CD4-positive, alpha-beta T cell treated with Interleukin-17A for 1 hour (primary cell): ENCODE data around the gene GPX5.

Experiments
- DNase-seq: peaks from one replicate; pipeline ENCODE4 v3.0.0-alpha.2; 2020

GPX5 gene

GRCh38 chr6:28563430-28564095 lies 37.9 kb downstream of the GPX5 start:
- no peak for DNase-seq

DNA sequence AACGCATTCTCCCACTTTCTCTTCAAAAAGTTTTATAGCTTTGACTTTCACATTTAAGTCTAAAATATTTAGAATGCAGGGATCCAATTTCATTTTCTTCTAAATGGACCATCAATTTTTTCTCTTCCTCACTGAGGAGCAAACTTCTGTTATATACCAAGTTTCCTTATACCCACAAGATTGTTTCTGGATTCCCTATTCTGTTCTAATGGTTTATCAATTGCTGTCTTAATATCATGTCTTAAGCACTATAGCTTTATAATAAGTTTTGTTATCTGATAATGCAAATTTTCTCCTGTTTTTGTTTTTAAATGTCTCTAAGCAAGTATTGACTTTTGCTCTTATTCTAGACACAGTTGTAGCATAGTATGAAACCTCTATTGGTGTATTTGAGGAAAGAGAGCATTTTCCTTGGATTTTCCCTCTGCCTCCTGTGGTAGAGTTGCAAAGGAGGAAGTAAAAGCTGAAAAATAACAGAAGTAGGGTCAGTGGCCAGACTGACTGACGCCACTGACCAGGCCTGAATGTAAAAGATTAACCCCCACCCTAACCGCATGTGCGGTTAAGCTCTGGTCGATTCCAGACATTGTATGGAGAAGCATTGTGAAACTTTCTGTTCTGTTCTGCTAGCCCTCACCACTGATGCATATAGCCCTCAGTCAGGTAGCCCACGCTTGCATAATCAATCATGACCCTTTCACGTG lies 40.3 kb downstream of the GPX5 start:
- DNase-seq: no peak

DNA sequence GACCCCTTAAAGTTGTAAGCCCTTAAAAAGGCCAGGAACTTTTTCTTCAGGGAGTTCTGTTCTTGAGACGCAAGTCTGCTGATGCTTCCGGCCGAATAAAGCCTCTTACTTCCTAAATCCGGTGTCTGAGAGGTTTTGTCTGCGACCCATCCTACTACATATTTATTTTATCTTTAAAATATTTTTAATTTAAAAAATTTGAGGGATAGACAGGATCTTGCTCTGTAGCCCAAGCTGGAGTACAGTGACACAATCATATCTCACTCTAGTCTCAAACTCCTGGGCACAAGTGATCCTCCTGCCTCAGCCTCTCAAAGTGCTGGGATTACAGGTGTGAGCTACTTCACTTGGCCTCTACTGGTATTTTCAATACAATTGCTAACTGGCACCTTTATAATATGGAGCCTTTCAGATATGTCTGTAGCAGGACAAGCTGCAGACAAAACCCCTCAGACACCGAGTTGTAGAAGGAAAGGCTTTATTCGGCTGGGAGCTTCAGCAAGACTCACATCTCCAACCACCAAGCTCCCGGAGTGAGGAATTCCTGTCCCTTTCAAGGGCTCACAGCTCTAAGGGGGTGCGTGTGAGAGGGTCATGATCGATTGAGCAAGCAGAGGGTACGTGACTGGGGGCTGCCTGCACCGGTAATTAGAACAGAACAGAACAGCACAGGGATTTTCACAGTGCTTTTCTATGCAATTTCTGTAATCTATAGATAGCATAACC lies 41.0 kb downstream of the GPX5 start:
- DNase-seq: no peak

DNA sequence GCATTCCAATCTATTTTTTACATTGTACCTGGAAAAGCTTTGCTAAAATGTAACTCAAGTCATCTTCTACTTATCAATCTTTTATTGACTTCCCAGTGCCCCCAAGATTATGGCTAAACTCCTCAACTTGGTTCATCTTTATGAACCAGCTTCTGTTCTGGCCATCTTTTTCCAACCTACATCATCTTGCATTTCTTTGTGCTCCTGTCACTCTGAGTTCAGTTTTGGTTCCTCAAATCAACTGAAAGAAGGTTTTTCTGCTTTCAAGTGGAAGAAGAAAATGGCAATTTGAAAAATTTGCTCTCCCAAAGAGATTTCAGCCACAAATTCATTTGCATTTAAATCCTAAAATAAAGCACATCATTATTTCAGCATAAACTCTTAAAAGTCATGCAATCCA lies 41.8 kb downstream of the GPX5 start:
- no peak for DNase-seq

GRCh38 chr6:28568515-28569108 lies 42.9 kb downstream of the GPX5 start:
- no peak for DNase-seq

DNA sequence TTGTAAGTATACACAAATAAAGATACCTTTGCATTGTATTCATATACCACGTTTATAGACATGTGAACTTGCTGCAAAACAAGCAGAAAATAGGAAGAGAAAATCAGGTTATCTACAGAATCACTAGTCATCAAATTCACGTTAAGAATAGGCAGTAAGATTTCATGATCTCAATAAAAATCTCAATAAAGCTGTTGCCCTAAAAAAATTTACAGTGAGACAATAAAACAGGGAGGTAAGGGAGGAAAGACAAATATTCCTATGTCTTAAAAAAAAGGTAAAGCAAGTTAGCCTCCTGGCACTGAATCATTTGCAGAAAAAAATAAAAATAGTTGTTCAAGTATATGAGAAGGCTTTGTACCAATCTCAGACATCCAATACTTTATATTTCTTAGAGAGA lies 44.1 kb downstream of the GPX5 start:
- no peak for DNase-seq

GRCh38 chr6:28580475-28580874 lies 54.8 kb downstream of the GPX5 start:
- no peak for DNase-seq

- no peak for DNase-seq
Measured at GRCh38 chr6:28583463-28583862, 57.8 kb downstream of the GPX5 start.
